Anterior cingulate cortex (tissue), 58 donors: ENCODE data around the gene AMDHD1.
"Not testable (repeated sequence)": the region's sequence is repeated elsewhere in the genome, so short reads cannot be mapped to it uniquely, and the experiment has no call there.

ENCODE experiments used
- DNase-seq, 58 donors: peaks; one replicate each; lab custom pipeline; 2025; lab: John Stamatoyannopoulos, UW

The AMDHD1 gene

GRCh38 chr12:95962222-95962621 lies 19.1 kb downstream of the AMDHD1 start:
- no peak for DNase-seq

- no peak for DNase-seq
Observed at GRCh38 chr12:95963096-95963495, 20.0 kb downstream of the AMDHD1 start.

GRCh38 chr12:95966287-95966870 lies 23.2 kb downstream of the AMDHD1 start:
- DNase-seq, result no peak

- no peak for DNase-seq
Observed at GRCh38 chr12:95967301-95967700, 24.2 kb downstream of the AMDHD1 start.

GRCh38 chr12:95969116-95969515 lies 26.0 kb downstream of the AMDHD1 start:
- DNase-seq, result not testable (repeated sequence)

GRCh38 chr12:95970905-95971304 lies 27.8 kb downstream of the AMDHD1 start:
- DNase-seq, result no peak

- DNase-seq, result no peak
Observed at GRCh38 chr12:95972832-95973456, 29.8 kb downstream of the AMDHD1 start.

GRCh38 chr12:95974358-95974757 lies 31.2 kb downstream of the AMDHD1 start:
- no peak for DNase-seq

GRCh38 chr12:95975491-95975890 lies 32.4 kb downstream of the AMDHD1 start:
- DNase-seq, result no peak

GRCh38 chr12:95976416-95976832 lies 33.3 kb downstream of the AMDHD1 start:
- DNase-seq, result no peak

- DNase-seq, result no peak
Observed at GRCh38 chr12:95977764-95978305, 34.7 kb downstream of the AMDHD1 start.

GRCh38 chr12:95978351-95978750 lies 35.2 kb downstream of the AMDHD1 start:
- no peak for DNase-seq

GRCh38 chr12:95978774-95979173 lies 35.6 kb downstream of the AMDHD1 start:
- DNase-seq, result no peak

GRCh38 chr12:95980437-95980836 lies 37.3 kb downstream of the AMDHD1 start:
- DNase-seq, result no peak

- DNase-seq, result no peak
Observed at GRCh38 chr12:95982602-95983001, 39.5 kb downstream of the AMDHD1 start.

GRCh38 chr12:95984682-95985081 lies 41.6 kb downstream of the AMDHD1 start:
- no peak for DNase-seq

GRCh38 chr12:95986635-95987570 lies 43.8 kb downstream of the AMDHD1 start:
- no peak for DNase-seq

- no peak for DNase-seq
Observed at GRCh38 chr12:95988506-95989275, 45.6 kb downstream of the AMDHD1 start.

- DNase-seq, result no peak
Observed at GRCh38 chr12:95989504-95990123, 46.5 kb downstream of the AMDHD1 start.

GRCh38 chr12:95990136-95990535 lies 47.0 kb downstream of the AMDHD1 start:
- no peak for DNase-seq
